Activated T-cell treated with anti-CD3 and anti-CD28 coated beads for 1 hour (primary cell): ENCODE results near the gene FAM120AOS.
"Not testable (repeated sequence)": the region's sequence is repeated elsewhere in the genome, so short reads cannot be mapped to it uniquely, and the experiment has no call there.

ENCODE experiments used
- DNase-seq: peaks from one replicate; pipeline ENCODE4 v3.0.0-alpha.2; 2020; ENCODE audit warnings: low read depth

Gene FAM120AOS

GRCh38 chr9:93467062-93467416 is 13.7 kb upstream of the FAM120AOS start:
- DNase-seq = no peak

GRCh38 chr9:93466416-93467061 is 13.2 kb upstream of the FAM120AOS start:
- no peak for DNase-seq

GRCh38 chr9:93465855-93466254 is 12.5 kb upstream of the FAM120AOS start:
- DNase-seq = no peak

- DNase-seq = no peak
Observed at GRCh38 chr9:93464876-93465275, 11.5 kb upstream of the FAM120AOS start.

GRCh38 chr9:93464395-93464794 is 11.0 kb upstream of the FAM120AOS start:
- no peak for DNase-seq

GRCh38 chr9:93463638-93464248 is 10.4 kb upstream of the FAM120AOS start:
- DNase-seq = no peak

GRCh38 chr9:93461821-93462220 is 8.4 kb upstream of the FAM120AOS start:
- DNase-seq = no peak

GRCh38 chr9:93461414-93461743 is 8.0 kb upstream of the FAM120AOS start:
- DNase-seq = no peak

GRCh38 chr9:93460689-93461413 is 7.5 kb upstream of the FAM120AOS start:
- DNase-seq = no peak

GRCh38 chr9:93459432-93459847 is 6.1 kb upstream of the FAM120AOS start:
- no peak for DNase-seq

- no peak for DNase-seq
Observed at GRCh38 chr9:93458712-93459111, 5.3 kb upstream of the FAM120AOS start.

- no peak for DNase-seq
Observed at GRCh38 chr9:93457006-93457405, 3.6 kb upstream of the FAM120AOS start.

GRCh38 chr9:93456504-93456903 is 3.1 kb upstream of the FAM120AOS start:
- no peak for DNase-seq

GRCh38 chr9:93456022-93456421 is 2.6 kb upstream of the FAM120AOS start:
- DNase-seq = no peak

- DNase-seq = no peak
Observed at GRCh38 chr9:93452710-93453046, 703 bp downstream of the FAM120AOS start.

- peak; percentile 28 for DNase-seq
Observed at GRCh38 chr9:93451849-93452709, 1.3 kb downstream of the FAM120AOS start.

GRCh38 chr9:93450945-93451815 is 2.2 kb downstream of the FAM120AOS start, which contains the start of gene FAM120A:
FAM120A (plus strand) TSS chr9:93451685; CDS start chr9:93451916, 231 bp downstream.
- peak; percentile 55 for DNase-seq

GRCh38 chr9:93447655-93448054 is 5.7 kb downstream of the FAM120AOS start:
- no peak for DNase-seq

GRCh38 chr9:93446073-93446472 is 7.3 kb downstream of the FAM120AOS start:
- DNase-seq = no peak

- DNase-seq = no peak
Observed at GRCh38 chr9:93440896-93441580, 12.3 kb downstream of the FAM120AOS start.

- not testable (repeated sequence) for DNase-seq
Observed at GRCh38 chr9:93439301-93439700, 14.1 kb downstream of the FAM120AOS start.
